ENCODE measurements around the gene PEX26.

DNA sequence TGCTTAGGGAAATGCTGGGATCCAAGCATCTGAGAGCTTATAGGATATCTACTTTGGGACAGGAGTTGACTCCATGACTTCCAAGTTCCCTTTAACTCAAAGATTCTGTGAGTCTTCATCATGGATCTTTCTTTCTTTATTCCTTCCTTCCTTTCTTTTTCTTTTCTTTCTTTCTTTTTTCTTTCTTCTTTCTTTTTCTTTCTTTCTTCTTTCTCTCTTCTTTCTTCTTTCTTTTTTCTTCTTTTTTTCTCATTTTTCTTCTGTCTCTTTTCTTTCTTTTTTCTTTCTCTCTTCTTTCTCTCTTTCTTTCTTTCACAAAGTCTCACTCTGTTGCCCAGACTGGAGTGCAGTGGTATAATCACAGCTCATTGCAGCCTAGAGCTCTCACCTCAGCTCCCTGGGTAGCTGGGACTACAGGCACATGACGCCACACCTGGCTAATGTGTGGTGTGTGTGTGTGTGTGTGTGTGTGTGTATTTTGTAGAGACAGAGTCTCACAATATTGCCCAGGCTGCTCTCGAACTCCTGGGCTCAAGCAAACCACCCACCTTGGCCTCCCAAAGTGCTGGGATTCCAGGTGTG lies 48.0 kb upstream of the PEX26 start:
- TF ChIP-seq, protein P1, sequence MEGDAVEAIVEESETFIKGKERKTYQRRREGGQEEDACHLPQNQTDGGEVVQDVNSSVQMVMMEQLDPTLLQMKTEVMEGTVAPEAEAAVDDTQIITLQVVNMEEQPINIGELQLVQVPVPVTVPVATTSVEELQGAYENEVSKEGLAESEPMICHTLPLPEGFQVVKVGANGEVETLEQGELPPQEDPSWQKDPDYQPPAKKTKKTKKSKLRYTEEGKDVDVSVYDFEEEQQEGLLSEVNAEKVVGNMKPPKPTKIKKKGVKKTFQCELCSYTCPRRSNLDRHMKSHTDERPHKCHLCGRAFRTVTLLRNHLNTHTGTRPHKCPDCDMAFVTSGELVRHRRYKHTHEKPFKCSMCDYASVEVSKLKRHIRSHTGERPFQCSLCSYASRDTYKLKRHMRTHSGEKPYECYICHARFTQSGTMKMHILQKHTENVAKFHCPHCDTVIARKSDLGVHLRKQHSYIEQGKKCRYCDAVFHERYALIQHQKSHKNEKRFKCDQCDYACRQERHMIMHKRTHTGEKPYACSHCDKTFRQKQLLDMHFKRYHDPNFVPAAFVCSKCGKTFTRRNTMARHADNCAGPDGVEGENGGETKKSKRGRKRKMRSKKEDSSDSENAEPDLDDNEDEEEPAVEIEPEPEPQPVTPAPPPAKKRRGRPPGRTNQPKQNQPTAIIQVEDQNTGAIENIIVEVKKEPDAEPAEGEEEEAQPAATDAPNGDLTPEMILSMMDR (optimal IDR thresholded peaks at IDR 0.05 in 1 of 3, IDR thresholded peaks at IDR 0.05 in 1 of 3, conservative IDR thresholded peaks at IDR 0.05 in 1 of 3; ENCODE audit: extremely low read depth in 1 of 3, insufficient read depth in 2 of 3, low read length in 3 of 3), result no peak
- no peak for TF ChIP-seq EZH2 (IDR thresholded peaks at IDR 0.05; ENCODE audit: low read length)

Data from keratinocyte (primary cell).